HG03558 (cell line): ENCODE results near the gene C1orf167.
"Not testable (repeated sequence)": the region's sequence is repeated elsewhere in the genome, so short reads cannot be mapped to it uniquely, and the experiment has no call there.

Experiments
- ATAC-seq: cut with Tn5 transposase; IDR thresholded peaks from one replicate; pipeline ENCODE4 v1.9.1; 2021; ENCODE audit warnings: moderate number of reproducible peaks; ENCODE audit not compliant: unreplicated experiment; ENCODE audit errors: extremely low read depth

Gene C1orf167

GRCh38 chr1:11797525-11798216, 35.7 kb downstream of the C1orf167 start:
- no peak for ATAC-seq

- ATAC-seq: no peak
These were observed 37.1 kb downstream of the C1orf167 start for GRCh38 chr1:11799099-11799498.

- ATAC-seq: no peak
These were observed 37.9 kb downstream of the C1orf167 start for GRCh38 chr1:11799896-11800295.

- no peak for ATAC-seq
These were observed 38.4 kb downstream of the C1orf167 start for GRCh38 chr1:11800391-11800755.

- no peak for ATAC-seq
These were observed 38.9 kb downstream of the C1orf167 start for GRCh38 chr1:11800756-11801433.

DNA sequence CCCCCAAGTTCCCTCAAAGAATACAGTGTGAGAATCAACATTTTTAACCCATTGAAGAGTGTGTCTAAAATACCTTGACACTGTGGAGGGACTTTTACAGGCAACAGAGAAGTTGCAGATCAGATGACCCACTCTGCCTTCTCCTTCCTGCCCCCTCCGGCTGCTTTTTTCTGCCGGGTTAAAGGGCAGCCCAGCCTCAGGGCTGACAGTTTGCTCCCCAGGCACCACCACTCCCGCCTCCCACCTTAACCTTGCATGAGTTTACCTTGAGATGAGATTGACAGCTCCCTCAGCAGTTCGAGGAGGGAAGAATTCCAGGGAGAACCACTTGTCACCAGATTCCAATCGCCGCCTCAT, 40.6 kb downstream of the C1orf167 start:
- no peak for ATAC-seq

DNA sequence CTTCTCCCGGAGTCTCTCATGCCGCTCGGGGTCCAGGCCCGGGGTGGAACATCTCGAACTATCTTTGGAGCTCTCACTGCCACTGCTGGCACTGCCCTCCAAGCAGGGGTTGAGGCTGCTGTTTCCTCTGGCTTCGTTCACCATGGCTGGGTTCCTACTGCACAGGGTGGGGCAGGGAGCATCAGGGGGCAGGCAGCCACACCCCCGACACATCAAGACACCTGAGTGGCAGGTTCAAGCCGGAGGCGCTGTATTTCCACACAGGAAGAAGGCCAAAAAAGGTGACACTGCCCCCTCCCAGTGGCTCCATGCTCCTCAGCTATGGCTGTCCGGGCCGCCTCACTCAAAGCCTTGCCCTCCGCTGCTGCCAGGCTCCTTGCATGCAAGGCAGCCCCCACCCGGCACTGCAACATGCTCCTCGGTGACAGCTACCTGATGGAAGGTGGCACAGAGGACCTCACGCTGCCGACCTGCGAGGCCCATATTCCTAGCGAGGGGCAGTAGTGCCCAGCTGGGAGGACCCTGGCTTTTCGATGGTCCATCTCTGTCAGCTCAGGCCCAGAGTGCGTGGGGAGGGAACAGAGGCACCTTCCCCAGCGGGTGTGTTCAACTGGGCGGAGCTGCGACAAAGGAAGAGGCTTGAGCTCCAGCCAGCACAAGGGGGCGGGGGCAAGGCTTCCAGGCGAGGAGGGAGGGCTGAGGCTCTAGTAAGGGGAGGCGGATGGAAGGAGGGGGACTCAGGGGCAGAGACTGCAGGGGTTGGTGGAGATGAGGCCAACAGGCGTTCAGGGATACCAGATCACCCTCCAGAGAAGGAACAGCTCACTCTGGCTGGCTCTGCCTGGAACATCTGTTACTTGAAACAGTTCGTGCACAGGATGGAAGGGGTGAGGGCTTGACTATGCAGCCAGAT, 41.2 kb downstream of the C1orf167 start:
- no peak for ATAC-seq

GRCh38 chr1:11803924-11804665, 42.1 kb downstream of the C1orf167 start:
- ATAC-seq: not testable (repeated sequence)

DNA sequence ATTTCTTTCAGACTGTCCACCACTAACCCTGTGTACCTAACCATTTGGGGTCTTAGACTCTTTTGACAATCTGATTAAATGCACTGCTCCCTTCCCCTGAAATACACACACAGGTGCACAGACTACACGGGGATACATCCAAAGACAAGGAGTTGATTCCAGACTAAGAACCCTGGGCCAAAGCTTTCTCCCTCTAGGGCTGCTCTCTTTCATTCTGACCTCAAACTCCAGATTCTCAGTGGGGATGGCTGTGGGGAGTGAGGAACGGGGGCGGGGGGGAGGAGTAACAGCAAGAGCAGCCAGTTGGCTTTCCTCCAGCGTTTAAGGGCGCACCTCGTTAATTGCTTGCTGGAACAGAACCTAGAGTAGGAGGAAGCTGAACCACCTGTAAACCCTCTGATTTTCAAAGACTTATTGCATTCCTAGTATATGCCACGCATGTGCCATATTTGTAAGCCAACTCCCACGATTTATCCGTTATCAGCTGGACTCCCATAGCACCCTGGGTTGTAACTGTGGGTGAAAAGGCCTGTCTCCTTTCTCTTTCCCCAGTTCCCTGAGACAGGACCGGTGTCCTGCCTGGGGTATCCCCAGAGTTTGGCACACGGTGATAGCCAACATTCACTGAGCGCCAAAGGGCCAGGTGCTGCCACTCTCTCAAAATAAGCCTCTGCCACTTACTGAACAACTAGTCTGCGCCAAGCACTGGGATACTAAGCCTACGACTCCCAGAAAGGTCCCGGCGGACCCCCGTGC, 42.9 kb downstream of the C1orf167 start:
- no peak for ATAC-seq

GRCh38 chr1:11805422-11806306, 43.7 kb downstream of the C1orf167 start, which contains the start of the genes CLCN6 and MTHFR:
TSS of gene CLCN6 (plus strand) at chr1:11806191. CDS start at chr1:11806263, 72 bp downstream.
TSS of gene MTHFR (minus strand) at chr1:11805964. CDS start at chr1:11803116, 2,848 bp downstream.
- ATAC-seq: peak; percentile 64

GRCh38 chr1:11806307-11806936, 44.4 kb downstream of the C1orf167 start:
- peak; percentile 15 for ATAC-seq

GRCh38 chr1:11807133-11807532, 45.1 kb downstream of the C1orf167 start:
- ATAC-seq: no peak

DNA sequence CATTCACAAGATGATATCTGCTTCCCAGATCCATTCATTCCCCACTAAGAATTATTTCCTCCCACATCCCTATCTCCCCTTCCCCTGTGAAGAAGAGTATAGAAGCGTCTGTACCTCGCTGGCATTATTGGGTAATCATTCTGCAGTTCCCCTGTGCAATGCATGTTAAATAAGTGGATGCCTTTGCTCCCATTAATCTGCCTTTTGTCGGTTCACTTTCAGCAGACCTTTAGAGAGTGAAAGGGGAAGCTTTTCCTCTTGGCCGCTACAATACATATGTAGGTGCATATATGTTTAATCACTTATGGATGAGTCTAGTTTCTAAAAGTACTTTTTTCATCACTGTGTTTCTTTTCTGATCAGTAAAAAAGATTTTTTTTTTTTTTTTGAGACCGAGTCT, 51.0 kb downstream of the C1orf167 start:
- ATAC-seq: no peak

- no peak for ATAC-seq
These were observed 55.2 kb downstream of the C1orf167 start for GRCh38 chr1:11817192-11817591.

DNA sequence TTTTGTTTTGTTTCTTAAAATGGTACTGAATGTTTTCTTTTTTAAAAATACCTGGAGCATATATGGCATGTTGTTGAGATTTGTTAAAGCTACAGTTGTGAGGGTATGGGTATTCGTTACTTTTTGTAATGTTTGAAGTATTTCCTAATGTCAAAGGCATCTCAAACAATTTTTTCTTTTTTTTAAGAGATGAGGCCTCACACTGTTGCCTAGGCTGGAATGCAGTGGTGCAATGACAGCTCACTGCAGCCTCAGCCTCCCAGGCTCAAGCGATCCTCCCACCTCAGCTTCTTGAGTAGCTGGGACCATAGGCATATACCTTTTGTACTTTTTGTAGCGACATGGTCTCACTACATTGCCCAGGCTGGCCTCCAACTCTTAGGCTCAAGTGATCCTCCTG, 60.1 kb downstream of the C1orf167 start:
- ATAC-seq: no peak

DNA sequence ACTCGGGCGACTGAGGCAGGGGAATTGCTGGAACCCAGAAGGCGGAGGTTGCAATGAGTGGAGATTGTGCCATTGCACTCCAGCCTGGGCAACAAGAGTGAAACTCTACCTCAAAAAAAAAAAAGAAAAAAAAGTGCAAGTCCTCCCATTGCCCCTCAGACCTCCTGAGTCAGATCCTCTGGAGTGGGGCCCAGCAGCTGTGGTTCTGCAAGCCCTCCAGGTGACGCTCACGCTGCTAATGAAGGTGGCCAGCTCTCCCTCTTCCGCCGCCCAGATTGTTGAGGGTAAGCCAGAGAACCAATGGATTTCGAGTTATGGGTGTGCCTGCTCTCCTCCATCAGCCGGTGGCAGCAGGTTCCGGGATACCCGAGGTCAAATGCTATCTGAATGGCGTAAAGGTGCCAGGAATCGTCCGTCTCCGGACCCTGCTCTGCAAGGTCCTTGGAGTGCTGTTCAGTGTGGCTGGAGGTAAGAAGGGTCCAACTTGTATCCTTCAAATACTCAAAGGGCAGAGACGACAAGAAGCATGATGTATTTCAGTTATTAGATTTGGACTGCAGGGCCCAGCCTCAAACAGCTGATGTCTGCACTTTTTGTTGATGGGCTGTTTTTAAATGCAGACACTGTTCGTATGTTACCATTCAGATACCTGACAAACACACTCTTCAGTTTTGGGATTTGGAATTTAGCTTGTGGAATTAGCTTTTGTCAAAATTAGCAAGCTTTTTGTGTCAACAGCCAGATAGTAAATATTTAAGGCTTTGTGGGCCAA, 61.6 kb downstream of the C1orf167 start:
- ATAC-seq: no peak

- ATAC-seq: no peak
These were observed 63.1 kb downstream of the C1orf167 start for GRCh38 chr1:11825131-11825530.
